ENCODE results near the gene USP2.

The USP2 gene

GRCh38 chr11:119373059-119373920 is 8.2 kb downstream of the USP2 start:
- Histone ChIP-seq H3K27ac (ENCODE audit: low read length) (no peak overlapping the region), H3F3A (ENCODE audit: insufficient read depth, low read length) (no peaks in the 10 kb centered on the region), H3K79me2 (ENCODE audit: low read length) (no peaks in the 10 kb centered on the region), H3K36me3 (replicated peaks; ENCODE audit: insufficient read depth, low read length) (no peaks in the 10 kb centered on the region), H3K9ac (ENCODE audit: low read length) (no peak overlapping the region), H3K4me2 (ENCODE audit: low read depth, low read length) (no peak overlapping the region), H3K9me2 (replicated peaks; ENCODE audit: insufficient read depth, low read length) (no peaks in the 10 kb centered on the region), H3K9me3 (replicated peaks; ENCODE audit: insufficient read depth, low read length) (no peaks in the 10 kb centered on the region), H3K4me3 (ENCODE audit: low read length) (no peak overlapping the region), H3K27me3 (replicated peaks; ENCODE audit: insufficient read depth, low read length) (no peaks in the 10 kb centered on the region), H3K4me1 (ENCODE audit: low read length) (peaks cover 23% of the 10 kb centered on the region), H2AFZ (ENCODE audit: low read length) (no peak overlapping the region), H4K20me1 (ENCODE audit: insufficient read depth, low read length) (no peaks in the 10 kb centered on the region)
- DNase-seq, result no peak
- TF ChIP-seq CTCF (IDR thresholded peaks at IDR 0.05; ENCODE audit: low read length) (no peak), EZH2phosphoT487 (IDR thresholded peaks at IDR 0.05; ENCODE audit: low read length) (no peak), EZH2 (optimal IDR thresholded peaks at IDR 0.05; ENCODE audit: low read depth, low read length) (no peak)

- no peaks in the 10 kb centered on the region for H3K9me3 ChIP-seq (replicated peaks; ENCODE audit: insufficient read depth, low read length)
- no peaks in the 10 kb centered on the region for H3K9me2 ChIP-seq (replicated peaks; ENCODE audit: insufficient read depth, low read length)
- no peak overlapping the region for H3K27ac ChIP-seq (ENCODE audit: low read length)
- no peaks in the 10 kb centered on the region for H4K20me1 ChIP-seq (ENCODE audit: insufficient read depth, low read length)
- TF ChIP-seq EZH2 (optimal IDR thresholded peaks at IDR 0.05; ENCODE audit: low read depth, low read length) (no peak), CTCF (IDR thresholded peaks at IDR 0.05; ENCODE audit: low read length) (no peak), EZH2phosphoT487 (IDR thresholded peaks at IDR 0.05; ENCODE audit: low read length) (no peak)
- no peak overlapping the region for H3K4me2 ChIP-seq (ENCODE audit: low read depth, low read length)
- H3K4me1 ChIP-seq (ENCODE audit: low read length), result peaks cover 15% of the 10 kb centered on the region
- H3K4me3 ChIP-seq (ENCODE audit: low read length), result no peak overlapping the region
- H3F3A ChIP-seq (ENCODE audit: insufficient read depth, low read length), result no peaks in the 10 kb centered on the region
- H3K79me2 ChIP-seq (ENCODE audit: low read length), result no peaks in the 10 kb centered on the region
- no peaks in the 10 kb centered on the region for H3K36me3 ChIP-seq (replicated peaks; ENCODE audit: insufficient read depth, low read length)
- no peaks in the 10 kb centered on the region for H3K27me3 ChIP-seq (replicated peaks; ENCODE audit: insufficient read depth, low read length)
- no peak overlapping the region for H2AFZ ChIP-seq (ENCODE audit: low read length)
- no peak for DNase-seq
- no peak overlapping the region for H3K9ac ChIP-seq (ENCODE audit: low read length)
These were observed 9.0 kb downstream of the USP2 start for GRCh38 chr11:119372260-119373058.

GRCh38 chr11:119371778-119372182 is 9.7 kb downstream of the USP2 start:
- no peak overlapping the region for H3K4me3 ChIP-seq (ENCODE audit: low read length)
- no peaks in the 10 kb centered on the region for H4K20me1 ChIP-seq (ENCODE audit: insufficient read depth, low read length)
- TF ChIP-seq EZH2 (optimal IDR thresholded peaks at IDR 0.05; ENCODE audit: low read depth, low read length) (no peak), EZH2phosphoT487 (IDR thresholded peaks at IDR 0.05; ENCODE audit: low read length) (no peak), CTCF (IDR thresholded peaks at IDR 0.05; ENCODE audit: low read length) (no peak; the same call in 1 of the 2 replicates)
- no peak overlapping the region for H3K9ac ChIP-seq (ENCODE audit: low read length)
- H3F3A ChIP-seq (ENCODE audit: insufficient read depth, low read length), result no peaks in the 10 kb centered on the region
- H3K27me3 ChIP-seq (replicated peaks; ENCODE audit: insufficient read depth, low read length), result peaks cover 3% of the 10 kb centered on the region; the same call in 1 of the 2 replicates
- no peak for DNase-seq
- no peak overlapping the region for H3K27ac ChIP-seq (ENCODE audit: low read length)
- H2AFZ ChIP-seq (ENCODE audit: low read length), result no peak overlapping the region
- no peaks in the 10 kb centered on the region for H3K79me2 ChIP-seq (ENCODE audit: low read length)
- no peaks in the 10 kb centered on the region for H3K9me3 ChIP-seq (replicated peaks; ENCODE audit: insufficient read depth, low read length)
- H3K4me2 ChIP-seq (ENCODE audit: low read depth, low read length), result no peak overlapping the region
- H3K9me2 ChIP-seq (replicated peaks; ENCODE audit: insufficient read depth, low read length), result no peaks in the 10 kb centered on the region
- H3K36me3 ChIP-seq (replicated peaks; ENCODE audit: insufficient read depth, low read length), result no peaks in the 10 kb centered on the region
- peaks cover 10% of the 10 kb centered on the region; the same call in 1 of the 2 replicates for H3K4me1 ChIP-seq (ENCODE audit: low read length)
